Measurements from ENCODE around the gene PLCB4.

Gene PLCB4

GRCh38 chr20:9508696-9509178 is 439.9 kb downstream of the PLCB4 start:
- no peak for DNase-seq

- DNase-seq = no peak
Measured at GRCh38 chr20:9509246-9509645, 440.4 kb downstream of the PLCB4 start.

GRCh38 chr20:9510911-9511310 is 442.0 kb downstream of the PLCB4 start:
- no peak for DNase-seq

GRCh38 chr20:9514072-9514460 is 445.2 kb downstream of the PLCB4 start:
- no peak for DNase-seq

DNA sequence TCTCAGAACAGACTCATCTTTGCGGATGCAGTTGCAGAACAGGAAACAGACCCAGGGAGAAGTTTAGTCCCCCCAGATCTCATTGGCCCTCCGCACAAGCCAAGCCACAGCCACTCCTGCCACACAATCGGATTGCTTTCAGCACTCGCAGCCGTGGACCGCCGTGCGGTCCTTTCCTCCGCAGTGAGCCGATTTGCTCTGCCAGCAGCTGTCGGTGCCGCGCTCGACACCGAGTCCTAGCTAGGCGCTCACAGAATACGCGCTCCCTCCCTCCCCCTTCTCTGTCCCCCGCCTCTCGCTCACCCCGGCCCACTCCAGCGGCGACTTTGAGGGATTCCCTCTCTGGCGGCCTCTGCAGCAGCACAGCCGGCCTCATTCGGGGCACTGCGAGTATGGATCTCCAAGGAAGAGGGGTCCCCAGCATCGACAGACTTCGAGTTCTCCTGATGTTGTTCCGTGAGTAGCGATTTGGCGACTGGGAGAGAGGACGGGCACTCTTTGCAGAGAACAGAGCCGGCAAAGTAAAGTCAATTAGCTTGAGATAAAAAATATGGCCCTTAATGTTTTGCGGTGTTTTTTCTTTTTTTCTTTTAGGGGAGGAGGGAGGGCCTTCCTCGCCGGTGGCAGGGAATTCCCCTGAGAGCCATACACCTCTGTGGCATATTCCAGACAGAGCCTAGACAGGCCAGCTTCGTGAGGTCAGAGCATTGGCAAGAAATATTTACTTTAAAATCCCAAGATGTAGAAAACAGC is 445.8 kb downstream of the PLCB4 start, which contains the start of gene LAMP5:
LAMP5 (plus strand) TSS at position 130 of the 753 bp plus-strand sequence; CDS start at position 393, 263 bp downstream.
- DNase-seq = no peak

GRCh38 chr20:9515214-9515585 is 446.3 kb downstream of the PLCB4 start:
- no peak for DNase-seq

- no peak for DNase-seq
Measured at GRCh38 chr20:9515741-9516233, 446.9 kb downstream of the PLCB4 start.

DNA sequence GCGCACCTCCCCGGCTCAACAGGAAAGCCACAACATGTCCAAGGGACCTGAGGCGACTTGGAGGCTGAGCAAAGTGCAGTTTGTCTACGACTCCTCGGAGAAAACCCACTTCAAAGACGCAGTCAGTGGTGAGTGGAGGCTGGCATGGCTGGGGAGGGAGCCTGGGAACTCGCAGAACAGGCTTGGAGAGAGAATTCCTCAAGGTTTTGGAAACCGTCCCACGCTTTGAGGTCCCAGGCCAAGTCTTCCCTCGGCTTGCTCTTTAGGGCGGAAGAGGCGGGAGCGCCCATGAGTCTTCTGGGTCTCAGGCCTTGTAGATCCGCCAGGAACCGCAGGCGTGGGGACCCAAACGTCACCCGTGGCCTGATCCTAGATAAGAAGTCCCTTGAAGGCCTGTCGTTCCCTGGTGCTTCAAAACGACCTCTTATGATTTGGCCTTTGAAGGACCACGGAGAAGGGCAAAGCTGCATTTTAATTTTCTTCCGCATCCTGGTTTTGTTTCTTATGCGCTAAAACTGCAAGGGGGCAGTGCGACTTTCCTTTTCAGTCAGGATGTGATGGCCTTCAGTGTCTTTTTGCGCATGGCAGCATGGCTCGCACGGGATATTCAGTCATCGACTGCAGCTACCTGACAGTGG is 447.5 kb downstream of the PLCB4 start:
- DNase-seq = no peak

DNA sequence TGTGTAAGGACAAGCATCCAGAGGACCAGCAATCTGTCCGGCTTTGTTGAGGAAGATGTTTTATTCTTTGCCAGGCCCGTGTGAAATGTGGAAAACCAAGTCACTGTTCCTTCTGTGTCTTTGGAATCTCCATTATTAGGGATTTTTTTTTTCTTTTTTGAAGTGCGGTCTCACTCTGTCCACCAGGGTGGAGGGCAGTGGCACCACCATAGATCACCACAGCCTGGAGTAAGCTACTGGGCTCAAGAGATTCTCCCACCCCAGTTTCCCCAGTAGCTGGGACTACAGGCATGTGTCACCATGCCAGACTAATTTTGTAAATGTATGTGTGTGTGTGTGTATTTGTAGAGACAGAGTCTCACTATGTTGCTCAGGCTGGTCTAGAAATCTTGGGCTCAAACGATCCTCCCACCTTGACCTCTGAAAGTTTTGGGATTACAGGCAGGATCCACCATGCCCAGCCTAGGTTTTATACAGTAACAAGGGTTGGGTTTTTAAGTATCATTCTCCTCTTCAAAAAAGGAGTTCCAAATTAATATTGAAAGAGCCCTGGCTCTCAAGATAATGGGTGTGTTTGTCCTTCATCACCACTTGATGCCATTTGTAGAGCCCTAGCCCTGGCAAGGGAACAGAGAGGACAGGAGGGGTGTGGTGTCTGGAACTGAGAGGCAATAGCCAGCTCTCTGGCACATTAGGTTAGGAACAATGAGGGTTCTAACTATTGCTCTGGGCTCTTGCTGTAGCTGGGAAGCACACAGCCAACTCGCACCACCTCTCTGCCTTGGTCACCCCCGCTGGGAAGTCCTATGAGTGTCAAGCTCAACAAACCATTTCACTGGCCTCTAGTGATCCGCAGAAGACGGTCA is 448.6 kb downstream of the PLCB4 start:
- no peak for DNase-seq

DNA sequence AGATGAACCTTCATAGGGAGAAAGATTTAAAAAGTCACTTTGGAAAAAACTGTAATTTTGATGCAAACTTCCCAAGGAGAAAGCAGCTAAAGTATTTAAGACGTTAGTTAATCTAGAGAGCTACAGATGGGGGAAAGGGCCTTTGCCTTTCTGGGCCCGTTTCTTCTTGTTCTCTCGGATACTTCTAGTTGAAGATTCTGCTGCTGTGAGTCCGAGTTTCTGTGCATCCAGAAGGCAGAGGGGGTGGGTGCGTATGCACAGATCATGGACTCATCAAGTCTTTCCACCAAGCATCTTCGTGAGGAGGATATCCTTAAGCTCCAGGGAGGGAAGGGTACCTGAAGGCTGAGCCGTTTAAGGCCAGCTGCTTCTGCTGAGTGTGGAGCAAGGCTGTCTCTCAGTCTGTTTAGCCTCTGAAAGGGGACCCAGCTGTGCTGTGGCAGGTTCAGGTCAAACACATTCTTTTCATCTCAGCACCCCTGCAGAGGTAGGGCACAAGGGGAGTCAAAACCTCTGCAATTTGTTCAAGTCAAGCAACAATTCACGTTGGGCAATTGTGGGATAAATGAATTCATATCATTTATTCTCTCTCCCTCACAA is 449.8 kb downstream of the PLCB4 start:
- DNase-seq = no peak

- no peak for DNase-seq
Measured at GRCh38 chr20:9520086-9520485, 451.2 kb downstream of the PLCB4 start.

DNA sequence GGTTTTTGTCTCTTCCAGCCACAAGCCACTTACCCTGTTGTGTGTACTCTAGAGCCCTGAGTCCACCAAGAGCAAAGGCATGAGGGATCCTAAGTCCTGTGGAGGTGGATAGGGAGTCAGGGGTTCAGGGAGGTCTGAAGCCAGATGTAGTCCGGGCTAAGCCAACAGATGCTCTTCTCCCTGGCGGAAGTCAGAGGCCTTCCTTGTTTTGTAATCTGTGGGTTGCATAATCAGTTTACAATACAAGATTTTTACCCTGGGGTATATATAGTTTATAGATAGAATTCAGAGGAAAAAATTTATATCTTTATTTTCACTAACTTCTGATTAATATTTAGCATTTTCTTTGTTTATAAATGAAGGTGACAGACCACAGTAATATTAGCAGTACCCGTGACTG is 454.7 kb downstream of the PLCB4 start:
- no peak for DNase-seq

Data from CD4-positive, alpha-beta T cell treated with Interleukin-17A for 1 hour (primary cell).